OCI-LY3 (cell line): ENCODE results near the gene CNTNAP2.

Experiments used
- H2AFZ ChIP-seq: fragments of 200-600, 300-600 bp; shearing (Covaris generic); 2 replicates; pipeline ENCODE4 v1.6.0; 2014; ENCODE audit warnings: antibody characterized with exemption, low read depth, low read length
- H3K27ac ChIP-seq: fragments of 200-600, 300-600 bp; sonication (generic); 2 replicates; pipeline ENCODE4 v1.5.1; 2014; ENCODE audit warnings: mild to moderate bottlenecking, low read length, moderate library complexity, mixed read lengths
- H3K27me3 ChIP-seq: fragments of 200-600, 300-600 bp; sonication (generic); 2 replicates; pipeline ENCODE4 v1.6.1; 2014; ENCODE audit warnings: low read depth, low read length, mixed read lengths
- H3K36me3 ChIP-seq: fragments of 200-600, 300-600 bp; sonication (generic); replicated peaks from 2 replicates; pipeline ENCODE3; 2014; ENCODE audit warnings: low read depth, low read length, mixed read lengths
- H3K4me1 ChIP-seq: fragments of 300-600, 200-600 bp; sonication (generic); 2 replicates; pipeline ENCODE4 v1.6.1; 2014; ENCODE audit warnings: low read length, mixed read lengths
- H3K4me2 ChIP-seq: fragments of 200-600, 300-600 bp; sonication (generic); 2 replicates; pipeline ENCODE4 v1.6.1; 2014; ENCODE audit warnings: low read length, mixed read lengths
- H3K4me3 ChIP-seq: fragments of 300-600, 200-600 bp; sonication (generic); 2 replicates; pipeline ENCODE4 v1.5.1; 2014; ENCODE audit warnings: antibody characterized with exemption, mild to moderate bottlenecking, low read length, moderate library complexity
- H3K79me2 ChIP-seq: fragments of 300-600, 200-600 bp; shearing (Covaris generic); 2 replicates; pipeline ENCODE4 v1.6.1; 2014; ENCODE audit warnings: mild to moderate bottlenecking, low read length, mixed read lengths
- H3K9ac ChIP-seq: fragments of 300-600, 200-600 bp; shearing (Covaris generic); 2 replicates; pipeline ENCODE4 v1.6.0; 2014; ENCODE audit warnings: mild to moderate bottlenecking, low read length, moderate library complexity
- H3K9me3 ChIP-seq: fragments of 200-600, 300-600 bp; shearing (Covaris generic); 2 replicates; pipeline ENCODE4 v1.6.1; 2014; ENCODE audit warnings: low read length, mixed read lengths; ENCODE audit not compliant: insufficient read depth
- H4K20me1 ChIP-seq: fragments of 200-600, 300-600 bp; sonication (generic); 2 replicates; pipeline ENCODE4 v1.6.1; 2016; ENCODE audit warnings: low read length, mixed read lengths; ENCODE audit not compliant: insufficient read depth
- EZH2phosphoT487 ChIP-seq: fragments of 200-600 bp; shearing (Covaris generic); IDR thresholded peaks from 2 replicates; pipeline ENCODE4 v1.6.1; 2018; ENCODE audit warnings: antibody characterized with exemption, mixed run types, low read depth
- TF ChIP-seq, protein P1 (sequence below): fragments of 200-600, 300-600 bp; sonication (generic); IDR thresholded peaks from 2 replicates; pipeline ENCODE4 v1.5.1; 2014; ENCODE audit warnings: antibody characterized with exemption, low read length, low read depth

The CNTNAP2 gene

DNA sequence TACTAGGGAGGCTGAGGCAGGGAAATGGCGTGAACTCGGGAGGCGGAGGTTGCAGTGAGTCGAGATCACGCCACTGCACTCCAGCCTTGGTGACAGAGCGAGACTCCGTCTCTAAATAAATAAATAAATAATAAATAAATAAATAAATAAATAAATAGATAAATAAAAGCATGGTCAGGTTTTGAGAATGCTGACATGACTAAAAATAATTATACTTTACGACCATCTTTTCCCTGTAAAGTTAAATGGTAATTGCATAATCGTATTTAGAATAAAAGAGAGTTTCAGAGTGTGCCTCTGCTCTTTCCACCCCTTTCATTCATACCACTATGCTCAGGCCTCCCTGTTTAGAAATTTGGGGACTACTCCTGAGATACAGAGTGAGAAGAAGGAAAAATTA, 326.5 kb downstream of the CNTNAP2 start:
- Histone ChIP-seq H4K20me1 (no peaks in the 10 kb centered on the region), H3K79me2 (no peaks in the 10 kb centered on the region), H3K9me3 (no peaks in the 10 kb centered on the region; the same call in 1 of the 2 replicates), H3K27me3 (no peaks in the 10 kb centered on the region), H3K4me2 (no peak overlapping the region), H3K4me1 (no peaks in the 10 kb centered on the region), H2AFZ (no peak overlapping the region), H3K9ac (no peak overlapping the region), H3K27ac (no peak overlapping the region), H3K4me3 (no peak overlapping the region), H3K36me3 (no peaks in the 10 kb centered on the region)
- TF ChIP-seq, protein P1, sequence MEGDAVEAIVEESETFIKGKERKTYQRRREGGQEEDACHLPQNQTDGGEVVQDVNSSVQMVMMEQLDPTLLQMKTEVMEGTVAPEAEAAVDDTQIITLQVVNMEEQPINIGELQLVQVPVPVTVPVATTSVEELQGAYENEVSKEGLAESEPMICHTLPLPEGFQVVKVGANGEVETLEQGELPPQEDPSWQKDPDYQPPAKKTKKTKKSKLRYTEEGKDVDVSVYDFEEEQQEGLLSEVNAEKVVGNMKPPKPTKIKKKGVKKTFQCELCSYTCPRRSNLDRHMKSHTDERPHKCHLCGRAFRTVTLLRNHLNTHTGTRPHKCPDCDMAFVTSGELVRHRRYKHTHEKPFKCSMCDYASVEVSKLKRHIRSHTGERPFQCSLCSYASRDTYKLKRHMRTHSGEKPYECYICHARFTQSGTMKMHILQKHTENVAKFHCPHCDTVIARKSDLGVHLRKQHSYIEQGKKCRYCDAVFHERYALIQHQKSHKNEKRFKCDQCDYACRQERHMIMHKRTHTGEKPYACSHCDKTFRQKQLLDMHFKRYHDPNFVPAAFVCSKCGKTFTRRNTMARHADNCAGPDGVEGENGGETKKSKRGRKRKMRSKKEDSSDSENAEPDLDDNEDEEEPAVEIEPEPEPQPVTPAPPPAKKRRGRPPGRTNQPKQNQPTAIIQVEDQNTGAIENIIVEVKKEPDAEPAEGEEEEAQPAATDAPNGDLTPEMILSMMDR: no peak
- no peak for TF ChIP-seq EZH2phosphoT487

DNA sequence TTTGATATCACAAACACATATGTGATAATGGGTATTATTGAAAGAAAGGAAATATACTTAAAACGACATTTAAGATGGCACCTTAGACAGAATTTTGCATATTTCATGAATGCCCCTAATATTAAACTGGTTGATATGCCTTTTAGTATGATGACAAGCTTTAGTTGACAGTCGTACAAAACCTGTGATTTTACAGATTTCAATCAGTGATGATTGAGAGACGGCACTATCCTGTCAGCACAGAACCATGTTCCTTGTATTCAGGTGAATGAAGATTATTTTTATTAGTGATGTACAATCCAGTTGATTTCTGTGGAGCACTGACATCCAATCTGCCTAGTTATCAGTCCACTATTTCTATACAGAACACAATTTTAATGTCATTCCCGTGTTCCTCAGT, 333.0 kb downstream of the CNTNAP2 start:
- Histone ChIP-seq H3K4me1 (no peaks in the 10 kb centered on the region), H3K9ac (no peak overlapping the region), H3K27me3 (no peaks in the 10 kb centered on the region), H3K27ac (no peak overlapping the region), H3K79me2 (no peaks in the 10 kb centered on the region), H2AFZ (no peak overlapping the region), H3K4me3 (no peak overlapping the region), H3K36me3 (no peaks in the 10 kb centered on the region), H3K4me2 (no peak overlapping the region), H4K20me1 (no peaks in the 10 kb centered on the region), H3K9me3 (no peaks in the 10 kb centered on the region; the same call in 1 of the 2 replicates)
- TF ChIP-seq, protein P1: no peak
- no peak for TF ChIP-seq EZH2phosphoT487

DNA sequence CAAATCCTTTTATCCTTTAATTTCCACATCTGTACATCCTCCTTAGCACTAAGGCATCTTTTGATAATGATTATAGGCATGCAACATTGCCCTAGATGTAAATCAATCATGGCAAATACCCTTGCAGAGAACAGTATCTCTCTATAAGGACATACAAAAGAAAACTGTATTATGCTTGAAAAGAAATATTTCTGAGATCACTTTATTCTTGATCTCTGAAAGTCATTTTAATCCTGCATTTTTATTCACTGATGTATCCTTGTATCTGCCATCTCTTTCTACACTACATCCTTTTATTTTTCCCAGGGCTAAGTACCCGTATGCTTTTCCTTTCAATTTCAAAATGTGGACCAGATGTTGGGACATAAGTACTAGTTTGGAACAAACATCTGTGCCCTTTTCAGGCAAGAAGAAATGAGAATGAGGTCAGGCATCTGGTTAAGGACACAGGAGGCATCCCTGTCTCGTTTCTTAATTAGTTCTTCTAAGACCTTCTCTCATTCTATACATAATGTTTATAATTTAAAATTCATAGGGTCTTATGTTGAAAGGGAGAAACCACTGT, 338.6 kb downstream of the CNTNAP2 start:
- Histone ChIP-seq H3K27ac (no peak overlapping the region), H3K79me2 (no peaks in the 10 kb centered on the region), H3K4me3 (no peak overlapping the region), H2AFZ (no peak overlapping the region), H4K20me1 (no peaks in the 10 kb centered on the region), H3K4me2 (no peak overlapping the region), H3K27me3 (no peaks in the 10 kb centered on the region), H3K36me3 (no peaks in the 10 kb centered on the region), H3K9me3 (no peaks in the 10 kb centered on the region), H3K4me1 (no peaks in the 10 kb centered on the region), H3K9ac (no peak overlapping the region)
- TF ChIP-seq, protein P1: no peak
- no peak for TF ChIP-seq EZH2phosphoT487

DNA sequence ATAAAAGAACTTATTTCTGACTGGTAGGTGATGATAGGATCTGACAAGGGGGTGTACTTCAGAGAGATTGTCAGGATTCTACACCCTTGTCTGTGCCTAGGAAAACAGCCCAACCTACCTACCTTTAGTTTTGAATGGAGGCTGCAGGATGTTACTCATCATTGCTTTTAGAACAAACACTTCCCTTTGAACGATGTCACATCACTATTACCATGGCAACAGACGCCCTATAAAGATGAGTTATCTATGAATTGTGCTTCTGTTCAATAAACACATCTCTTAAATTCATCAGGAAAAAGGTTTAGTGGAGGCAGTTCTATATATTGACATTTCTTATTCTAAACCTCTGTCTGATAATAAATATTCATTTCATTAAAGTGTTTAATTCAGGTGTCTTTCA, 362.4 kb downstream of the CNTNAP2 start:
- no peaks in the 10 kb centered on the region for H3K27me3 ChIP-seq
- H3K4me1 ChIP-seq: no peaks in the 10 kb centered on the region
- no peak overlapping the region for H2AFZ ChIP-seq
- H3K4me3 ChIP-seq: no peak overlapping the region
- H4K20me1 ChIP-seq: no peaks in the 10 kb centered on the region
- H3K27ac ChIP-seq: no peak overlapping the region
- H3K9ac ChIP-seq: no peak overlapping the region
- H3K4me2 ChIP-seq: no peak overlapping the region
- H3K79me2 ChIP-seq: no peaks in the 10 kb centered on the region
- no peaks in the 10 kb centered on the region for H3K9me3 ChIP-seq
- no peaks in the 10 kb centered on the region for H3K36me3 ChIP-seq
- TF ChIP-seq, protein P1: no peak
- no peak for TF ChIP-seq EZH2phosphoT487
